LoVo (cell line): Measurements from ENCODE around the gene SPTBN1.

Experiments
- DNase-seq: peaks from one replicate; pipeline ENCODE4 v3.0.0-alpha.2; 2016; ENCODE audit warnings: low spot score

Gene SPTBN1

DNA sequence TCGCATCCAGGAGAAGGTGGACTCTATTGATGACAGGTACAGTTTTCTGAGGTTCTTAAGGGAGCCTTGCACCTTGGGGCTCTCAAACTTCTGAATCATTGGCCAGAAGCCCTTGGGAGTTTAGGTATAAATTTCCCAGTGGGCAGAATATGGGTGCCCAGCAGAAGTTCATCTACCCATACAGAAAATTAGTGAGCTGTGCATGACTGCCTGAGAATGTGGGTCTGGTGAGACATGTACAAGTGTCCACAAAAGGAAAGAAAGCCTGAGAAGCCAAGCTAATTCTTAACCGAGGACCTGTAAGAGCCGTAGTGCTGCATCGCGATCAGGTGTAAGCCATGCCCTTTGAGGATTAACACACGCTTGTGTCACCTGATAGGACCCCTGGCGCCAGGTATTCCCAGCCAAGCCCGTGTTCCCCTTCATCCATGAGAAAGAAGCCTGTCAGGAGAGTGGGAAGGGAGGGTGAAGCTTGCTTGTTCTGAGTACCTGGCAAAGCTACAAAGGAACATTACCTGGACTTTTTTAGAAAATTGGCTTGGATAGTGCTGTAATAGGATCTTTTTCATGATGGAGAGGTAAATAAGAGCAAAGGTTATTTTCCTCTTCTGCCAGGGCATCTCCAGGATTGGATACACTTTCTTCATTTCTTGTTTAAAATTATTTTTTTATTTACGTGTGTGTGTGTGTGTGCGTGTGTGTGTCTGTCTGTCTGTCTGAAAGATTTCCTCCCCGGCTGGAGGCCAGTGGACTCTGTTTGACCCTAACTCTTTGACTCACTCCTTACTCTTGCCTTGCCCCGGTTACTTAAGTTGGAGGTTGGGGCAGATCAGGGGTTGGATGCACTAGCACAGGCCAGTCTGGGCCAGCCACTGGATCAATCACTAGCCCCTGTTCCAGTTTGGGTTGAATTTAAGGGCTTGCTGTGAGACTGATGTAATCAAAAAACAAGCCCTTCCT, 176.9 kb downstream of the SPTBN1 start:
- DNase-seq: no peak

DNA sequence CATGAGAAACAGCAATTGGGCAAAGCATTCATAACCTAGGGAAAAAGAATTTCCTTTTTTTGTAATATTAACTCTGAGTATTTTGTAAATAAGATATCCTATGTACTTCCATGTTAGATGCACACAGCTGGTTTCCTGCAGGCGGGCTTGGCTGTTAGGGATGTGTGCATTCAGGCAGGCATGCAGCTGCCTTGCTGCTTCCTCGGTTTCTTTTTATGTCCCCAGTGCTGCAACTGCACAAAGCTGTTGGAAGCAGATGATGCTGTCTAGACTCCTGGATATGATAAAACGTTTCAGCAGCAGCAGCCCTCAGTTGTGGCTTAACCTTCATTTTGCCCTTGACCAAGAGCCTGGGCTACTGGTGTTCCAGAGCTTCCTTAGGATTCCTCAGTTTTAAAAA, 177.9 kb downstream of the SPTBN1 start:
- no peak for DNase-seq

- no peak for DNase-seq
These were observed 178.7 kb downstream of the SPTBN1 start for GRCh38 chr2:54634564-54635511.

- no peak for DNase-seq
These were observed 179.5 kb downstream of the SPTBN1 start for GRCh38 chr2:54635554-54636152.

DNA sequence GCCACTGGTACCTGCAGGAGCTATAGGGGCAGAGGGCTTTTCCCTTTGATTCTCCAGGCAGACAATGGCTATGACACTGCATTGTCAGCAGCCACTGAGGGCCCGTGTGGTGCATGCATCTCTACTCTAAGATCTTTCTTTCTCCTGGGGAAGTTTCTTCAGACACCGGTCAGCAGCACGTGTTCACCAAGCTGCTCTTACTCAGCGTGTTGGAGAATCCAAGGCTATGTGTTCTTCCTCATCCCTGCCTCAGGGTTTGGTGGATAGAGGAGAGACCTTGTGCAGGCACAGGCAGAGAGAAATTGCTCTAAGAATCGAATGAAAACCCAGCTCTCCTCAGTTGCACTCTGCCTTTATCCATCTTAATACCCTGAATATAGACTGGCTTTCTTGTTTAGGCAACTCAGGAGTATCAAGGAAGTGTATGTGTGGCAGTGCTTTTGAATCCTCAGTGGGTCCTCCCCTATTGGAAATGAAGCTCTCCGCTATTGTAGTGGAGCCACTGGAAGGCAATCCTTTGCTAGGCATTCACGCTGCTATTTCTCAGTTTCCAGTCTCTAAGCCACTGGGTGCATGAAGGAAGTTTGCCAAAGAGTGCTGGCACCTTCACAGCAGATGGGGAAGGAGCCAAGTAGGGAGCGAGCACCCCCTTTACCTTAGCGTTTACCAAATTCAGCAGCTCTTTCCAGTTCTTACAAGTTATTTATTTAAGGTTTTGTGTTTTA, 180.4 kb downstream of the SPTBN1 start:
- no peak for DNase-seq

- DNase-seq: no peak
These were observed 182.0 kb downstream of the SPTBN1 start for GRCh38 chr2:54638103-54638502.

- no peak for DNase-seq
These were observed 182.7 kb downstream of the SPTBN1 start for GRCh38 chr2:54638774-54639187.

- DNase-seq: no peak
These were observed 183.5 kb downstream of the SPTBN1 start for GRCh38 chr2:54639609-54640008.

DNA sequence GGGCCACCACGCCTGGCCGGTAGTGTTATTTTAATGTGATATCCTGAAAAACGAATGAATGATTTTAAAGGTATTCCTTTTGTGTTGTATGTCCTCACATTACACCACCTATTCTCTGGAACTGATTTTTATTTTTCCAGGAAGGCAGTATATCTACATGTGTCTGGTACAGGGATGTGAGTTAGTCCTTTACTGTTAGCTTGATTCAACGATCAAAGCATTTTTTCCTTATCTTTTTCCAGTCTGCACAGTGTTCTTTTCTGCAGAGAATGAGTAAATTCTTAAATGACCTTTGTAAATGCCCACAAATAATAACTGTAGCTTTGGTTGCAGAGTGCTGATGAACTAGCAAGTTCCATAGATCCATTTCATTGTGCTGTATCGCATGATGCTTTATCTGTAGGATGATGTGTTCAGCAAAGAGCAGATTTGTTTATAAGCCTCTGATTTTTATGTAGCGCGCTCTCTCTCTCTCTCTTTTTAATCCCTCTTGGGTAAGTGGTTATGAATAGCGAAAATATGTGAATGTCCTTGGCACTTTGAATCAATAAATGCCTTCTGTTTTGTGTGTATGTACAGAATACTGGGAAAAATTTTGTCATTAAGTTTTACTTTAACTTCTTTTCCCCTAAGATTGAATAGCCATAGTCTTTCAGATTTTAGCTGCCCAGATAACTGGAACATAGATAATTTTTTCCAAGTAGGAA, 184.9 kb downstream of the SPTBN1 start:
- no peak for DNase-seq

DNA sequence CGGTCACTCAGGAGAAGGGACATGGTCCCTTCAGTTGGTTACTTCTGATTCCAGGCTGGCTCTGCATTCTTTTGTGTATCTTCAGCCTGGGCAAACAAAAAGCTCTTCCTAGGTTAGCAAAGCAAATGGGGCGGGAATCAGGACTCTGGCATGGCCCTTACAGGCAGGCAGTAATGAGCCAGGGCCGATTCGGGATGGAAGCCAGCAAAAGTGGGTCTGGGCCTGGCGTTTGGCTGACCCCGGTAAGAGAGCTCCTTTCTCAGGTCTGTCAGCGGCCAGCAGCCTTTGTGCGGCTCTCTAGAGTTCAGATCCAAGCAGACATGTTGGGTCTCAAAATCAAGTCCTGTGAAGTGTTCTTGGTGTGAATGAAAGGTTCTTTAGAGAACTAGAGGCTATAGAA, 185.9 kb downstream of the SPTBN1 start:
- no peak for DNase-seq

DNA sequence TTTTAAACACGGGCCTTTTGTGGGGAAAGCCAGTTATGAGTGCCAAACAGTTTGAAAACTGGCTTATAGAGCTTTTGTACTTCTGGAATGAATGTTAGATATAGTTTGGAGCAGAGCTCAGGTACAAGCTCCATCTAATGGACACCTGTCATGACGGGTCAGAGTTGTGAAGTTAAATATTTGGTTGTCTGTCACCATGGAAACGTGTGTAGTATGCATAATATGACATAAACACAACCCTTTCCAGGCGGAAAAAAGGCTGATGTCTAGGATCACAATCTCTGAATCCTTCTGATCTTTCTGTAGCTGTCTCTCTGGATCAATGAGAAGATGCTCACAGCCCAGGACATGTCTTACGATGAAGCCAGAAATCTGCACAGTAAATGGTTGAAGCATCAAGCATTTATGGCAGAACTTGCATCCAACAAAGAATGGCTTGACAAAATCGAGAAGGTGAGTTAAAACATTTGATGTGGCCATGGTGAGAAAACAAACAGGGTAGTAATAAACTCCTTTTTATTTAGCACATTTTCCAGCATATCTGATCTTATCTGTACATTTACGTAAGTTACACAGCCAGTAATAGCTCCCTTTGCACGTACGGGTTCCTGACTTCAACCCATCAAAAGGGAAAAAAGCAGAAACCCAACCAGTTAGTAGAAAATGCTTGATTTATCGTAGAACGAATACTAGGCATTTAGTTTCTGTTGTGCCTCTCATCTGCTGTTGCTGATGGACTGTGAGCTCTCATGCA, 186.7 kb downstream of the SPTBN1 start:
- no peak for DNase-seq

DNA sequence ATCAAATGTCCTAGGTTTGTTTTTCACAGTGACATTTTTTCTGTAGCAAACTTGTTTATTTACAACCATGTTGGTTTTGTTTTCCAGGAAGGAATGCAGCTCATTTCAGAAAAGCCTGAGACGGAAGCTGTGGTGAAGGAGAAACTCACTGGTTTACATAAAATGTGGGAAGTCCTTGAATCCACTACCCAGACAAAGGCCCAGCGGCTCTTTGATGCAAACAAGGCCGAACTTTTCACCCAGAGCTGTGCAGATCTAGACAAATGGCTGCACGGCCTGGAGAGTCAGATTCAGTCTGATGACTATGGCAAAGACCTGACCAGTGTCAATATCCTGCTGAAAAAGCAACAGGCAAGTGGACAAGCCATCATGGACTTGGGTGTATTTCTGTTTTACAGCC, 188.1 kb downstream of the SPTBN1 start:
- no peak for DNase-seq

DNA sequence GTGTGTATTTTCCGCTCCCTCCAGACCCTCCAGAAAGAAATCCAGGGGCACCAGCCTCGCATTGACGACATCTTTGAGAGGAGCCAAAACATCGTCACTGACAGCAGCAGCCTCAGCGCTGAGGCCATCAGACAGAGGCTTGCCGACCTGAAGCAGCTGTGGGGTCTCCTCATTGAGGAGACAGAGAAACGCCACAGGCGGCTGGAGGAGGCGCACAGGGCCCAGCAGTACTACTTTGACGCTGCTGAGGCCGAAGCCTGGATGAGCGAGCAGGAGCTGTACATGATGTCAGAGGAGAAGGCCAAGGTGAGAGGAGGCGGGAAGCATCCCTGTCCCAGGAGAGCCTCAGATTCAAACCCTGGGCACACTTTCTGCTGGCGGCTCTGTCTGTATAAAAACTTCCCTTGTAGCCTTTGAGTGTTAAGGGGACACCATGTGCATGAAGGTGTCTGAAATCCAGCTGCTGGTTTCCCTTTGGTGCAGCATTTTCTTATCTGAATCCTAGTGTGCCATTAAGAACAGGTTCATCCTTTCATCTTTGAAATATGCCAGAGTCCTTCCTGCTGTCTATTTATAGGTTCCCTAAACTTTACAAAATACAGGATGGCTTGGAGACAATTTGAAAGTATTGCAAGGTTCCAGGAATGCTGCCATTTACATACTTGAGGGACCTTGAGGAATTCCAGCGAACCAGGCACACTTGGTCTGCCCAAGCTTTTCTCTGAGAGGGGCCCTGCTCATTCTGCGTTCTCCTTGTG, 190.2 kb downstream of the SPTBN1 start:
- no peak for DNase-seq

DNA sequence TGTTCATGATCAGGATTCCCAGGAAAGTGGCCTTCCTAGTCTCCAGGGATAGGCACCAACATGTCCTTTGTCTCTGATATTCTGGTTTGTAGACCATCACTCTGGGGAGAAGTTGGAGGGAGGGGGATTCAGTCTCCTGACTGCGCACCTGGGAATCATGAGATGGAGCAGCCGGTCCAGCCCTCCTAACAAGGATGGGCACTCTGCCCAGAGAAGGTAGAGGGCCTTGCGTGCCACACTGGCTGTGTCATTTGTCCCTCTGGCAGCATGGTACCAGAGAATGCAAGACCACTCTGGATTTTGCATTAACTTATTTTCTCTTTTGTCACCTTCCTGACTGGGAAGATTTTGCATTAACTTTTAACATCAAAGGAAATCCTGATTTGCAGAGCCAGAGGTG, 192.1 kb downstream of the SPTBN1 start:
- no peak for DNase-seq

DNA sequence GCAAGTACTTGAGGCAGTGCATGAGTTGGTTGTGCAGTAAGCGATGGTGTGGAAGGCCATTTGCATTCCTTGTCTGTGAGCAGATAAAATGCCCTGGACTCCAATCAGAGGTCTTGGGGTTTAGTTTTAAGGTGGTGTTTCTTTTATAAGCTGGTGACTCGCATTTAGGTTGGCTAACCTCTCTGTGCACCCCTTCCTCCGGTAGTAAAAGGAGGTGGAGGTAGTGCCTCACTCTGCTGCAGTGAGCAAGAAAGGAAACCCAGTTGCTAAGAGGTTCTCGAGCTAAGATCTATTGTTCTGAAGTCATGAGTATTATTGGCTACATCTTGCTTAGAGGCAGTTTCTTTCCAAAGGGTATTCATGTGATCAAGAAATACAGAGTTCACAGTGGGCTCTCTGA, 193.1 kb downstream of the SPTBN1 start:
- no peak for DNase-seq

DNA sequence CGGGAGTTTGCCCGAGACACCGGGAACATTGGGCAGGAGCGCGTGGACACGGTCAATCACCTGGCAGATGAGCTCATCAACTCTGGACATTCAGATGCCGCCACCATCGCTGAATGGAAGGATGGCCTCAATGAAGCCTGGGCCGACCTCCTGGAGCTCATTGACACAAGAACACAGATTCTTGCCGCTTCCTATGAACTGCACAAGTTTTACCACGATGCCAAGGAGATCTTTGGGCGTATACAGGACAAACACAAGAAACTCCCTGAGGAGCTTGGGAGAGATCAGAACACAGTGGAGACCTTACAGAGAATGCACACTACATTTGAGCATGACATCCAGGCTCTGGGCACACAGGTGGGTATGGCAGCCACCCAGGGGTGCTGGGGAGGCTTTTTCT, 193.5 kb downstream of the SPTBN1 start:
- DNase-seq: no peak

GRCh38 chr2:54650612-54651011, 194.5 kb downstream of the SPTBN1 start:
- DNase-seq: no peak

GRCh38 chr2:54651291-54651690, 195.2 kb downstream of the SPTBN1 start:
- no peak for DNase-seq

DNA sequence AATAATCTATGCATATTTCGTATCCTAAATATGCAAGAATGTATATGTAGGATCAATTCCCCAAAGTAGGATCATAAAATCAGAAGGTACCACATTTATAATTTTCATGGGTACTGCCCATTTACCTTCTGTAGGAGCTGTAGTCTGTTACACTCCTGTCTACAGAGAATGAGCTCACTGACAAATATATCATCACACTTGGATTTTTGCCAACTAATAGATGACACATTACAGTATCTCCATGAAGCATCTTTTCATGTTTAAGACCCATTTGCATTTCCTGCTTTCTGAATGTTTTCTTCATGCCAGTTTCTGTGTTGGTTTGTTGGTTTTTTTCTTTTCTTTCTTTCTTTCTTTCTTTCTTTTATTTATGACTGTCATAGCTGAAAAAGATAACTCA, 196.4 kb downstream of the SPTBN1 start:
- no peak for DNase-seq
